Hematopoietic multipotent progenitor cell treated with erythropoietin and hydrocortisone succinate and interleukin-3 and kit ligand, for 15 days (in vitro differentiated cells): ENCODE data around the gene TGFBR3.

Experiments used
- DNase-seq: peaks from one replicate; pipeline ENCODE4 v3.0.0-alpha.2; 2015; ENCODE audit warnings: low spot score

The TGFBR3 gene

DNA sequence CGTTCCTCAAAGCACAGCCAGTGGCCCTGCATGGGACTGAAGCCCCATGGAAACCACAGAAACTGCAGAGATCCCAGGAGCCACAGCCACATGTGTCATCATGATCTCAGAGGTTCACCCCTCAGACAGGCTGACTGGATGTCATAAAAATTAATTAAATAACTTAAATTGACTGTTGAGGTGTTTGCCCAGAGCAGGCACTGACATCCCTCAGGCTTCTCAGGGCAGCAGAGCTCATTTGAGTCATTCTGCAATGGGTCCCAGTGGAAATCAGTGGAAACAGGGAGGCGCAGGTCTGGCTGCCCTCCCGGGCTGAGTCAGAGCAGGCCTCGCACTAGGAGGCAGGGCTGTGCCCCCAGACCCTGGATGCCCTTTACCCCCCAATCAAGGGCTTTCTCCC lies 250.2 kb downstream of the TGFBR3 start:
- no peak for DNase-seq

DNA sequence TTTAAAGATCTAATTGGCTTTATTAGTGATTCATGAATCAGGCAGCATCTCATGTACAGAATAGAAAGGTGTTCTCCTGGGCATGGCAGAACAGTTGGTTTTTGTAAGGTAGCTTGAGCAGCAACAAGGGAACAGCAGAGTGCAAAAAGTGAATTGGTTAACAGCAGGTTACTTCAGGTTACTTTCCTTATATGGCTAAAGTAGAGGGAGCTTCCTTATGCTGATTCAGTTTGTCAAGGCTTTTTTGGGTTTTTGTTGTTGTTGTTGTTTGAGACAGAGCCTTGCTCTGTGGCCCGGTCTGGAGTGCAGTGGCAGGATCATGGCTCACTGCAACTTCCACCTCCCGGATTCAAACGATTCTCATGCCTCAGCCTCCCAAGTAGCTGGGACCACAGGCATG lies 252.5 kb downstream of the TGFBR3 start:
- no peak for DNase-seq

- no peak for DNase-seq
Observed at GRCh38 chr1:91631718-91632330, 254.1 kb downstream of the TGFBR3 start.

DNA sequence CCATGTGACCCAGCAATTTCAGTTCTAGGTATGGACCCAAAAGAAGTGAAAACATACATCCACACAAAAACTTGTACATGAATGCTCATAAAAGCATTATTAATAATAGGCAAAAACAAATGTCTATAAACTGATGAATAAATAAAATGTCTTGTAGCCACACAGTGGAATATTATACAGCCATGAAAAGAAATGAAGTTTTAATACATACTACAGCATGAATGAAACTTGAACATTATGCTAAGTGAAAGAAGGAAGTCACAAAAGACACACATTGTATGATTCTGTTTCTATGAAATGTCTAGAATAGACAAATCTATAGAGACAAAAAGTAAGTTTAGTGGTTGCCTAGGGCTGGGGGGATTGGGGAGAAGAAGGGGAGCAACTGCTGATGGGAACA lies 255.1 kb downstream of the TGFBR3 start:
- no peak for DNase-seq
